ENCODE measurements around the gene CELF4.

DNA sequence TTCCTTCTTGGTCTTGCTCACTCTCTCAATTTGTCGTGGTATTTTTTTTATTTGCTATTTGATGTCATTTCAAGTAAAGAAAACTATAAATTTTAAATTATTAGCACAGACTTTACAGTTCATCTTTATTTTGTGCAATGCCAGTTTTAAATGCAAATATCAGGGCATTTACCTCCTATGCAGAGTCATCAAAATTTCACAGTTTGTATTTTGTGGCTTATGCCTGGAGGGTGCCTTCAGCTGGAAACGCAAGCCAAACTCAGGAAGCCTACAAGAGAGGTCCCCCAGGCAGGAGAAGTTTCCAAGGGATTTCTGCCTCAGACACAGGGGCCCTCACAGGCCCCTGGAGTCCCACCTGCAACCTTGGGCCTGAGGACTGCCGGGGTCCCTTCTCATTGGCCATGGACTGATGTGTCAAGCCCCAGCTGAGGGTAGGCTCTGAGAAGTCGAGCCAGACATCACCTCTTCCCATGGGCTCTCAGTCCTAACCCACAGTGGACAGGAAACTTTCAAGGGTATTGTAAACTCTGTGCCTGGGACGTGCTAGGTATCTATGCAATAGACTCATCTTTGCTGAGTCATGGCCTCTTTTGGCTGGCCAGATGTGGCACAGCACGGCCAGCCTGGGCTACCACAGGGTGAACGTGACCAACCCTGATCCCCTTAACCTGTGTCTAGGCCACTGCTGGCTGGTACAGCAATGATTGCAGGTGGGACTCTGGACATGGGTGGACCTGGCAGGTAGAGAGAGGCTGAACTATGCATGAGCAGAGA lies 236.5 kb downstream of the CELF4 start:
- TF ChIP-seq, protein P1, sequence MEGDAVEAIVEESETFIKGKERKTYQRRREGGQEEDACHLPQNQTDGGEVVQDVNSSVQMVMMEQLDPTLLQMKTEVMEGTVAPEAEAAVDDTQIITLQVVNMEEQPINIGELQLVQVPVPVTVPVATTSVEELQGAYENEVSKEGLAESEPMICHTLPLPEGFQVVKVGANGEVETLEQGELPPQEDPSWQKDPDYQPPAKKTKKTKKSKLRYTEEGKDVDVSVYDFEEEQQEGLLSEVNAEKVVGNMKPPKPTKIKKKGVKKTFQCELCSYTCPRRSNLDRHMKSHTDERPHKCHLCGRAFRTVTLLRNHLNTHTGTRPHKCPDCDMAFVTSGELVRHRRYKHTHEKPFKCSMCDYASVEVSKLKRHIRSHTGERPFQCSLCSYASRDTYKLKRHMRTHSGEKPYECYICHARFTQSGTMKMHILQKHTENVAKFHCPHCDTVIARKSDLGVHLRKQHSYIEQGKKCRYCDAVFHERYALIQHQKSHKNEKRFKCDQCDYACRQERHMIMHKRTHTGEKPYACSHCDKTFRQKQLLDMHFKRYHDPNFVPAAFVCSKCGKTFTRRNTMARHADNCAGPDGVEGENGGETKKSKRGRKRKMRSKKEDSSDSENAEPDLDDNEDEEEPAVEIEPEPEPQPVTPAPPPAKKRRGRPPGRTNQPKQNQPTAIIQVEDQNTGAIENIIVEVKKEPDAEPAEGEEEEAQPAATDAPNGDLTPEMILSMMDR (IDR thresholded peaks at IDR 0.05), result no peak
- TF ChIP-seq POLR2A (IDR thresholded peaks at IDR 0.05), result no peak
- no peak for TF ChIP-seq EP300 (IDR thresholded peaks at IDR 0.05)
- no peak for TF ChIP-seq POLR2AphosphoS5 (IDR thresholded peaks at IDR 0.05)
